IMR-90 (cell line): ENCODE data around the gene GSPT1. TPM values are rescaled to one million over a fixed set of nuclear protein-coding genes. Genes with fewer than 3 reads are reported as not detected.

Experiments used
- ATAC-seq: fragments of 200-7000 bp; cut with Tn5 transposase; 2 replicates; pipeline ENCODE4 v1.9.1; 2020; ENCODE audit warnings: low read depth, mild to moderate bottlenecking, moderate library complexity
- BruUV-seq: library from RNA; stranded (reverse); fragments of 400-500 nt; replicated peaks from 2 replicates; lab custom pipeline; 2021; lab: Mats Ljungman, UMichigan
- CTCF ChIA-PET: fragments of 300-600 bp; formaldehyde crosslinking; extraction: SDS; loops from one replicate; lab custom pipeline; 2021; ENCODE audit warnings: antibody characterized with exemption; lab: Yijun Ruan, JAX
- POLR2A ChIA-PET: fragments of 300-600 bp; sonication (Branson Sonifier 250); formaldehyde crosslinking; loops from one replicate; lab custom pipeline; 2022; ENCODE audit warnings: antibody characterized with exemption; ENCODE audit not compliant: unreplicated experiment; lab: Charles Lee
- DNase-seq: peaks from one replicate; pipeline ENCODE4 v3.0.0; 2013
- H2AFZ ChIP-seq: replicated peaks from 2 replicates; pipeline ENCODE3; 2013; ENCODE audit warnings: low read length, mild to moderate bottlenecking; ENCODE audit not compliant: poor library complexity
- H2AK5ac ChIP-seq: 2 replicates; pipeline ENCODE4 v1.6.1; 2013; ENCODE audit warnings: low read depth, low read length, inconsistent platforms
- H2AK9ac ChIP-seq: replicated peaks from 2 replicates; pipeline ENCODE3; 2013; ENCODE audit warnings: mild to moderate bottlenecking, low read depth, low read length, moderate library complexity; ENCODE audit not compliant: poor library complexity
- H2BK120ac ChIP-seq: 2 replicates; pipeline ENCODE4 v1.6.1; 2013; ENCODE audit warnings: low read depth, low read length, inconsistent platforms
- H2BK15ac ChIP-seq: 3 replicates; pipeline ENCODE4 v1.6.1; 2013; ENCODE audit warnings: low read depth, low read length, inconsistent platforms
- H2BK20ac ChIP-seq: 2 replicates; pipeline ENCODE4 v1.6.1; 2013; ENCODE audit warnings: low read depth, mild to moderate bottlenecking, inconsistent platforms, low read length, moderate library complexity
- H2BK5ac ChIP-seq: 2 replicates; pipeline ENCODE4 v1.6.1; 2013; ENCODE audit warnings: mild to moderate bottlenecking, low read depth, low read length, inconsistent platforms; ENCODE audit not compliant: poor library complexity, severe bottlenecking
- H3K14ac ChIP-seq: replicated peaks from 2 replicates; pipeline ENCODE4 v1.6.1; 2013; ENCODE audit warnings: low read depth, low read length, inconsistent platforms
- H3K18ac ChIP-seq: 2 replicates; pipeline ENCODE4 v1.6.1; 2013; ENCODE audit warnings: low read depth, low read length, control low read depth
- H3K23ac ChIP-seq: 2 replicates; pipeline ENCODE4 v1.6.1; 2013; ENCODE audit warnings: low read depth, low read length, inconsistent platforms
- H3K27ac ChIP-seq: 2 replicates; pipeline ENCODE4 v1.5.1; 2013; ENCODE audit warnings: mild to moderate bottlenecking, control low read depth, low read length; ENCODE audit not compliant: insufficient read depth
- H3K27me3 ChIP-seq: 2 replicates; pipeline ENCODE4 v1.6.1; 2013; ENCODE audit warnings: low read length; ENCODE audit not compliant: control insufficient read depth, insufficient read depth
- H3K36me3 ChIP-seq: 2 replicates; pipeline ENCODE4 v1.6.1; 2013; ENCODE audit warnings: low read length, mixed read lengths; ENCODE audit not compliant: control insufficient read depth, insufficient read depth
- H3K4ac ChIP-seq: 2 replicates; pipeline ENCODE4 v1.6.1; 2013; ENCODE audit warnings: low read depth, low read length, inconsistent platforms
- H3K4me1 ChIP-seq: 2 replicates; pipeline ENCODE4 v1.6.1; 2013; ENCODE audit warnings: low read length, mixed read lengths; ENCODE audit not compliant: control insufficient read depth, insufficient read depth
- H3K4me2 ChIP-seq: 2 replicates; pipeline ENCODE4 v1.6.1; 2013; ENCODE audit warnings: low read depth, mild to moderate bottlenecking, control low read depth, low read length, moderate library complexity
- H3K4me3 ChIP-seq: 2 replicates; pipeline ENCODE4 v1.5.1; 2013; ENCODE audit warnings: low read depth, mild to moderate bottlenecking, control low read depth, low read length, moderate library complexity; ENCODE audit not compliant: insufficient read depth
- H3K56ac ChIP-seq: 2 replicates; pipeline ENCODE4 v1.6.1; 2013; ENCODE audit warnings: low read length, inconsistent platforms; ENCODE audit not compliant: insufficient read depth; ENCODE audit errors: extremely low read depth
- H3K79me1 ChIP-seq, 2 experiments: 2 replicates each; pipeline ENCODE4 v1.6.1; 2013; ENCODE audit warnings: low read length in 2 of 2, inconsistent platforms in 1 of 2, low read depth in 1 of 2
- H3K9ac ChIP-seq: 2 replicates; pipeline ENCODE4 v1.6.1; 2013; ENCODE audit warnings: low read depth, low read length, control low read depth
- H3K9me1 ChIP-seq: 2 replicates; pipeline ENCODE4 v1.6.1; 2013; ENCODE audit warnings: low read length, inconsistent platforms; ENCODE audit not compliant: insufficient read depth
- H3K9me3 ChIP-seq: 2 replicates; pipeline ENCODE4 v1.6.1; 2013; ENCODE audit warnings: low read length; ENCODE audit not compliant: control insufficient read depth, insufficient read depth
- H4K20me1 ChIP-seq: 2 replicates; pipeline ENCODE4 v1.6.1; 2013; ENCODE audit warnings: low read length, inconsistent platforms; ENCODE audit not compliant: insufficient read depth
- H4K5ac ChIP-seq: 2 replicates; pipeline ENCODE4 v1.6.1; 2013; ENCODE audit warnings: mild to moderate bottlenecking, low read depth, low read length, control low read depth
- H4K8ac ChIP-seq, 2 experiments: 2 replicates each; pipeline ENCODE4 v1.6.1; 2013; ENCODE audit warnings: low read depth in 2 of 2, low read length in 2 of 2, control low read depth in 1 of 2, inconsistent platforms in 1 of 2
- H4K91ac ChIP-seq: 2 replicates; pipeline ENCODE4 v1.6.1; 2013; ENCODE audit warnings: low read depth, low read length, inconsistent platforms; ENCODE audit not compliant: insufficient read depth
- CEBPB ChIP-seq: IDR thresholded peaks from 2 replicates; pipeline ENCODE4 v1.6.1; 2012; ENCODE audit warnings: low read depth, low read length, improper control_type of control experiment
- SMC3 ChIP-seq: fragments of 150-350 bp; IDR thresholded peaks from 2 replicates; pipeline ENCODE4 v1.6.1; 2016; ENCODE audit warnings: low read depth, mild to moderate bottlenecking, antibody characterized with exemption, low read length, moderate library complexity
- WGBS, 2 experiments: methylation state at CpG; one replicate each; pipeline versions ENCODE4 v1.1.5 to v1.1.7; 2013; ENCODE audit warnings: missing lambda C conversion rate in 2 of 2; ENCODE audit not compliant: insufficient read length in 1 of 2; ENCODE audit errors: extremely low coverage in 2 of 2; 5-methylcytosine and 5-hydroxymethylcytosine counted together
- dilution Hi-C: fragments of 300-500 bp; cut with HindIII; formaldehyde crosslinking; loops from one replicate; pipeline ENCODE4 v1.14.3; 2018; ENCODE audit warnings: low sequenced_read_pairs; ENCODE audit not compliant: unreplicated experiment
- in situ Hi-C: fragments of 300-500 bp; cut with MboI; formaldehyde crosslinking; loops from 3 replicates; pipeline ENCODE4 v1.14.3; 2019; ENCODE audit warnings: low sequenced_read_pairs, inconsistent platforms, mixed read lengths
- intact Hi-C: fragments of 100-400 bp; cut with micrococcal nuclease; formaldehyde crosslinking; loops from 2 replicates; pipeline ENCODE4 v1.10.0; 2022
- polyA plus RNA-seq, 3 experiments: library from polyadenylated mRNA; depleted of rRNA; stranded (reverse); fragments of >200 nt; gene quantifications; 2 replicates each; pipeline ENCODE4 v1.2.3, GENCODE V29; 2012; ENCODE audit warnings: low replicate concordance in 1 of 3
- total RNA-seq: library from RNA; depleted of rRNA; stranded (reverse); fragments of >200 nt; gene quantifications from 2 replicates; pipeline ENCODE4 v1.2.3, GENCODE V29; 2012
- TF ChIP-seq, protein P1 (sequence below): fragments of 150-350 bp; IDR thresholded peaks from 2 replicates; pipeline ENCODE4 v1.6.1; 2017; ENCODE audit warnings: mild to moderate bottlenecking, antibody characterized with exemption, low read length, low read depth

GSPT1 gene
- total and polyA plus RNA-seq, 2 of the 4 experiments (the other 2 are of a cell fraction) = 76.3 to 84.8 TPM

- TF ChIP-seq, protein P1, sequence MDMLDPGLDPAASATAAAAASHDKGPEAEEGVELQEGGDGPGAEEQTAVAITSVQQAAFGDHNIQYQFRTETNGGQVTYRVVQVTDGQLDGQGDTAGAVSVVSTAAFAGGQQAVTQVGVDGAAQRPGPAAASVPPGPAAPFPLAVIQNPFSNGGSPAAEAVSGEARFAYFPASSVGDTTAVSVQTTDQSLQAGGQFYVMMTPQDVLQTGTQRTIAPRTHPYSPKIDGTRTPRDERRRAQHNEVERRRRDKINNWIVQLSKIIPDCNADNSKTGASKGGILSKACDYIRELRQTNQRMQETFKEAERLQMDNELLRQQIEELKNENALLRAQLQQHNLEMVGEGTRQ = no peak
- no peak for TF ChIP-seq SMC3
Measured at GRCh38 chr16:11868412-11868980, 47.3 kb downstream of the GSPT1 start (continued).

DNA sequence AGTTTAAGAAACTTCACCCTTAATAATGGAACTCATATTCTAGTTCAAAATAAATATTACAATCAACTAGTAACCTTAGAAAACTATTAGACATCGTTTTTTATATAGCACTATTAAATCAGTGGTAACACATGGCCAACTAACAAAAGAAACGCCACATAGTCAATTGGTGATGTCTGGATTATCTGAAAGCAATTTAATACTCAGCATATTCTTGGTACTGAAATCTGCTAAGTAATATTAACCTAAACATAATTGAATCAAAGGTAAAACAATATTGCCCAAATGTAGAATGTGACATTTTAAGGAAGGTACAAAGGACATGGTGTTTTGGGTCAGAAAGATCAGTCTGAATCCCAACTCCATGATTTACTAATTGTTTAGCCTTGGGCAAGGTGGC is 53.3 kb downstream of the GSPT1 start:
- POLR2A ChIA-PET = no interaction called here
- Histone ChIP-seq H3K27ac (no peak overlapping the region), H4K5ac (no peak overlapping the region), H2AK5ac (no peak overlapping the region), H4K8ac (no peak overlapping the region), H3K18ac (no peak overlapping the region), H3K36me3 (no peaks in the 10 kb centered on the region), H3K9ac (no peak overlapping the region), H4K20me1 (peaks cover 13% of the 10 kb centered on the region; the same call in 1 of the 2 replicates), H2AFZ (no peak overlapping the region), H3K4ac (no peak overlapping the region), H2BK15ac (no peak overlapping the region), H3K56ac (no peak overlapping the region), H3K4me2 (no peak overlapping the region), H2BK20ac (no peak overlapping the region), H2BK5ac (no peak overlapping the region), H3K9me3 (no peaks in the 10 kb centered on the region), H2AK9ac (no peak overlapping the region), H3K79me1 (peaks cover 15 to 57% of the 10 kb centered on the region in 2 experiments), H3K14ac (no peak overlapping the region), H3K4me1 (peaks cover 2% of the 10 kb centered on the region; the same call in 1 of the 2 replicates), H3K27me3 (no peaks in the 10 kb centered on the region), H3K4me3 (no peak overlapping the region), H3K9me1 (peaks cover 2% of the 10 kb centered on the region; the same call in 1 of the 2 replicates), H4K91ac (no peak overlapping the region), H3K23ac (no peak overlapping the region), H2BK120ac (no peak overlapping the region)
- no peak for DNase-seq
- no TSS peak for BruUV-seq
- in situ Hi-C loops = no loop called here
- no peak for ATAC-seq
- CTCF ChIA-PET = no interaction called here
- dilution Hi-C loops = no loop called here
- WGBS, 2 experiments = no CpG with 5 or more reads among the region's 2 CpGs
- TF ChIP-seq CEBPB = no peak
- intact Hi-C loops = no loop called here
